Spleen (tissue), 11 donors: ENCODE data around the gene UGT2B7. TPM values are rescaled to one million over a fixed set of nuclear protein-coding genes. Genes with fewer than 3 reads are reported as not detected.

Experiments
- DNase-seq: peaks from one replicate; pipeline ENCODE4 v3.0.0-alpha.2; 2020
- H3K27ac ChIP-seq, 8 donors: fragments of 200-600 bp; sonication (generic) in 7 of 8; 1 replicate in 4 of 8; 2 replicates in 4 of 8; pipeline versions ENCODE4 v1.5.0 to v1.8.0; 2016 to 2021; ENCODE audit warnings: inconsistent platforms in 4 of 8, mild to moderate bottlenecking in 4 of 8, moderate library complexity in 1 of 8
- H3K27me3 ChIP-seq, 7 donors: fragments of 200-600 bp; sonication (generic) in 6 of 7; replicated peaks in 1 of 7; 1 replicate in 4 of 7; 2 replicates in 3 of 7; pipeline versions ENCODE4 v1.5.0 to v1.8.0; 2016 to 2021; ENCODE audit warnings: inconsistent platforms in 3 of 7, mild to moderate bottlenecking in 1 of 7
- H3K36me3 ChIP-seq, 6 donors: fragments of 200-600 bp; sonication (generic) in 5 of 6; 1 replicate in 4 of 6; 2 replicates in 2 of 6; pipeline versions ENCODE4 v1.5.0 to v1.8.0; 2016 to 2021; ENCODE audit warnings: inconsistent platforms in 2 of 6
- H3K4me1 ChIP-seq, 6 donors: fragments of 200-600 bp; sonication (generic) in 5 of 6; 1 replicate in 3 of 6; 2 replicates in 3 of 6; pipeline versions ENCODE4 v1.5.0 to v1.8.0; 2016 to 2021; ENCODE audit warnings: inconsistent platforms in 3 of 6
- H3K4me3 ChIP-seq, 8 donors: fragments of 200-600 bp; sonication (generic) in 7 of 8; 1 replicate in 4 of 8; 2 replicates in 4 of 8; pipeline versions ENCODE4 v1.5.0 to v1.8.0; 2016 to 2021; ENCODE audit warnings: inconsistent platforms in 4 of 8, mild to moderate bottlenecking in 4 of 8, moderate library complexity in 2 of 8
- H3K9me3 ChIP-seq, 8 donors: fragments of 200-600 bp; sonication (generic) in 7 of 8; 1 replicate in 4 of 8; 2 replicates in 4 of 8; pipeline versions ENCODE4 v1.5.0 to v1.8.0; 2016 to 2021; ENCODE audit warnings: inconsistent platforms in 4 of 8
- POLR2A ChIP-seq, 3 donors: fragments of 450-650 bp; IDR thresholded peaks; one replicate each; pipeline ENCODE4 v1.5.1; 2017; ENCODE audit warnings: antibody characterized with exemption in 3 of 3, mild to moderate bottlenecking in 1 of 3
- POLR2AphosphoS5 ChIP-seq, 3 donors: sonication (generic); formaldehyde crosslinking; IDR thresholded peaks; one replicate each; pipeline ENCODE4 v1.5.1; 2017; ENCODE audit warnings: antibody characterized with exemption in 3 of 3
- WGBS, 5 donors: extraction: QIAGEN DNeasy Blood & Tissue Kit in 3 of 5; methylation state at CpG; one replicate each; pipeline versions ENCODE4 v1.1.5 to v1.1.7; 2013 to 2018; 5-methylcytosine and 5-hydroxymethylcytosine counted together
- intact Hi-C: fragments of 100-400 bp; cut with DNase I; formaldehyde crosslinking; loops from one replicate; pipeline ENCODE4 v1.15.0; 2023; ENCODE audit warnings: low total_unique reads
- polyA plus RNA-seq, 3 donors: library from polyadenylated mRNA; stranded (reverse); fragments of 200-250 nt; gene quantifications; one replicate each; pipeline ENCODE4 v1.2.1, GENCODE V29; 2013
- total RNA-seq, 7 donors: library from RNA; depleted of rRNA in 3 of 7; stranded (reverse); fragments of >200 nt in 3 of 7; fragmentation: NEBNext Ultra II Directional in 4 of 7; extraction: Animal tissue kit (Norgen Biotek cat#: 25700) in 4 of 7; gene quantifications; one replicate each; pipeline versions ENCODE4 v1.1.0 to v1.2.1, GENCODE V29; 2016 to 2021
- TF ChIP-seq, protein P1 (sequence below), 11 experiments: fragments of 200-600 bp in 7 of 11; fragments of 450-650 bp in 4 of 11; sonication (generic) in 4 of 11; IDR thresholded peaks in 8 of 11; conservative IDR thresholded peaks in 3 of 11; 1 replicate in 7 of 11; 2 replicates in 4 of 11; pipeline versions ENCODE4 v1.4.0 to v1.8.0; 2016 to 2021; ENCODE audit warnings: antibody characterized with exemption in 11 of 11, inconsistent platforms in 4 of 11, mild to moderate bottlenecking in 1 of 11
- donor health status: healthy with polysubstance abuse.
- donor health status: DM: no; HTN: no; CAD: no; lungs with moderate emphysema.
- donor health status: DM: no; HTN: no; CAD: no.
- donor health status: Bipolar disorder and iron deficiency.
- donor health status: healthy.
- donor health status: DM: no; HTN: no; CAD: no.
- donor health status: DM: yes; HTN: yes; CAD: no.

The UGT2B7 gene
- total and polyA plus RNA-seq, 10 donors, result not detected

DNA sequence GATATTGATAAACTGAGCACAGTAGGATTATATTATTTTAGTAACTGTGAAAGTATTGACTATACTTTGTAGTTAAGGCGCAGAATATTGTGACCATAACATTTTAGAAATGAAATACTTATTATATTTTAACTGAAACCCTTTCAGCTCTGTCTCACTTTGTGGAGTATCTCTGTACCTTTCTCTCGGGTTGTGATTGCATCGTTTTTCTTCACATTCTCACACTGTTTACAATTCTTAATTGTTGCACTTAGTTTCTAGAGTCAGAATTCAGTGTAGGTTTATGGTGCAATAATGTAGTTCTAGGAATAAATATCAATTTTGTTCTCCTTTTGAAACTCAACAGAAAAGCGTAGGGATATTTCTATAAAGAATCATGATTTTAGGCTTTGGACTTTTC is 57.7 kb downstream of the UGT2B7 start:
- WGBS, 5 donors, result 80 to 92% (median 84%) methylated on average over 4 of the region's 4 CpGs
- DNase-seq, result no peak
- Histone ChIP-seq H3K27me3 (no peaks in the 10 kb centered on the region), H3K4me1 (no peaks in the 10 kb centered on the region), H3K36me3 (no peaks in the 10 kb centered on the region), H3K27ac (no peak overlapping the region), H3K4me3 (no peak overlapping the region), H3K9me3 (no peaks in the 10 kb centered on the region)
- TF ChIP-seq, protein P1, sequence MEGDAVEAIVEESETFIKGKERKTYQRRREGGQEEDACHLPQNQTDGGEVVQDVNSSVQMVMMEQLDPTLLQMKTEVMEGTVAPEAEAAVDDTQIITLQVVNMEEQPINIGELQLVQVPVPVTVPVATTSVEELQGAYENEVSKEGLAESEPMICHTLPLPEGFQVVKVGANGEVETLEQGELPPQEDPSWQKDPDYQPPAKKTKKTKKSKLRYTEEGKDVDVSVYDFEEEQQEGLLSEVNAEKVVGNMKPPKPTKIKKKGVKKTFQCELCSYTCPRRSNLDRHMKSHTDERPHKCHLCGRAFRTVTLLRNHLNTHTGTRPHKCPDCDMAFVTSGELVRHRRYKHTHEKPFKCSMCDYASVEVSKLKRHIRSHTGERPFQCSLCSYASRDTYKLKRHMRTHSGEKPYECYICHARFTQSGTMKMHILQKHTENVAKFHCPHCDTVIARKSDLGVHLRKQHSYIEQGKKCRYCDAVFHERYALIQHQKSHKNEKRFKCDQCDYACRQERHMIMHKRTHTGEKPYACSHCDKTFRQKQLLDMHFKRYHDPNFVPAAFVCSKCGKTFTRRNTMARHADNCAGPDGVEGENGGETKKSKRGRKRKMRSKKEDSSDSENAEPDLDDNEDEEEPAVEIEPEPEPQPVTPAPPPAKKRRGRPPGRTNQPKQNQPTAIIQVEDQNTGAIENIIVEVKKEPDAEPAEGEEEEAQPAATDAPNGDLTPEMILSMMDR (IDR thresholded peaks at IDR 0.05 in 8 of 11, conservative IDR thresholded peaks at IDR 0.05 in 3 of 11), result no peak
- TF ChIP-seq POLR2A (IDR thresholded peaks at IDR 0.05), result no peak
- no peak for TF ChIP-seq POLR2AphosphoS5 (IDR thresholded peaks at IDR 0.05)
- intact Hi-C loops, result no loop called here

DNA sequence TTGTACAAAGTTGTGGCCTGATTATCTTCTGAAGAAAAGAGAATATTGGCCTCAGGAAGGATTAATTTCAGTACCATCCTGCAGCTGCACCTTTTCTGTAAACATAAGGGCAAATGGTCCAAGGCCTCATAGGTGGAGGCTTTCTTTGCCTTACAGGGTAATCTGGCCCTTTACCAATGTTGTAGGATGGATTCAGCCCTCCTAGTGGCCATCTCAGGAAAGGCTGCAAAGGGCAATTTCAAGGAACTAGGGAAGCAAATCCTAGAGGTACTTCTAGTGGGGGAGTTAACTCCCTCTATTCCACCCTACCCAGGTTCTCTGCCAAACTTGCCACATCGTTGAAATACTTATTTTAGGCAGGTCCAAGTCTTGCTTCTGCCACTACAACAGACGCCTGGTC is 60.6 kb downstream of the UGT2B7 start:
- H3K9me3 ChIP-seq, result no peaks in the 10 kb centered on the region
- no peak for DNase-seq
- no peak overlapping the region for H3K4me3 ChIP-seq
- no peak overlapping the region for H3K27ac ChIP-seq
- H3K27me3 ChIP-seq, result no peaks in the 10 kb centered on the region
- no peaks in the 10 kb centered on the region for H3K4me1 ChIP-seq
- WGBS, 5 donors, result 72 to 82% (median 73%) methylated on average over 2 of the region's 2 CpGs
- no peaks in the 10 kb centered on the region for H3K36me3 ChIP-seq
- intact Hi-C loops, result no loop called here
- TF ChIP-seq POLR2AphosphoS5 (IDR thresholded peaks at IDR 0.05), result no peak
- TF ChIP-seq, protein P1 (IDR thresholded peaks at IDR 0.05 in 8 of 11, conservative IDR thresholded peaks at IDR 0.05 in 3 of 11), result no peak
- no peak for TF ChIP-seq POLR2A (IDR thresholded peaks at IDR 0.05)

Other genes with a start within 250 kb of the UGT2B7 start
- gene UGT2A3, start 144.7 kb upstream of the UGT2B7 start, total RNA-seq, result not detected
- not detected for gene UGT2A3, start 144.7 kb upstream of the UGT2B7 start, polyA plus RNA-seq
- not detected for gene UGT2B11, start 118.3 kb downstream of the UGT2B7 start, total RNA-seq
- not detected for gene UGT2B11, start 118.3 kb downstream of the UGT2B7 start, polyA plus RNA-seq
- not detected for gene UGT2B28, start 184.0 kb downstream of the UGT2B7 start, total RNA-seq
- gene UGT2B28, start 184.0 kb downstream of the UGT2B7 start, polyA plus RNA-seq, result not detected